ENCODE measurements around the gene CEMIP. TPM values are rescaled to one million over a fixed set of nuclear protein-coding genes. Genes with fewer than 3 reads are reported as not detected.

Gene CEMIP
- total RNA-seq, 2 donors from 2014 or later, result 0.04 to 0.05 TPM

Other genes with a start within 250 kb of the CEMIP start
- gene ABHD17C, start 84.1 kb upstream of the CEMIP start, total RNA-seq, result 1 to 10 TPM; 6.2 to 6.4 TPM
- 10 to 100 TPM; 22.0 to 28.4 TPM for gene MESD, start 210.4 kb downstream of the CEMIP start, total RNA-seq
- gene TLNRD1, start 221.6 kb downstream of the CEMIP start, total RNA-seq, result 10 to 100 TPM; 19.1 to 39.3 TPM

All from activated T-helper 17 cell treated with anti-CD3 and anti-CD28 coated beads, Interleukin-2, amount 50 U/mL, for 72 hours (primary cell).